Uterus (tissue), 4 donors: ENCODE measurements around the gene G0S2. TPM values are rescaled to one million over a fixed set of nuclear protein-coding genes. Genes with fewer than 3 reads are reported as not detected.

Experiments
- DNase-seq, 2 donors: peaks; one replicate each; pipeline ENCODE4 v3.0.0-alpha.2; 2019 to 2020
- H3K27ac ChIP-seq, 2 donors: fragments of 200-600 bp; sonication (generic); 1 replicate in 1 of 2; 2 replicates in 1 of 2; pipeline ENCODE4 v1.5.1; 2016 to 2018
- H3K27me3 ChIP-seq, 2 donors: fragments of 200-600 bp; sonication (generic); one replicate each; pipeline ENCODE4 v1.5.1; 2018 to 2019; ENCODE audit warnings: control low read depth in 1 of 2
- H3K36me3 ChIP-seq, 2 donors: fragments of 200-600 bp; sonication (generic); one replicate each; pipeline ENCODE4 v1.5.1; 2019; ENCODE audit warnings: control low read depth in 1 of 2
- H3K4me1 ChIP-seq, 2 donors: fragments of 200-600 bp; sonication (generic); one replicate each; pipeline ENCODE4 v1.5.1; 2018 to 2019; ENCODE audit warnings: control low read depth in 1 of 2
- H3K4me3 ChIP-seq, 2 donors: fragments of 200-600 bp; sonication (generic); 1 replicate in 1 of 2; 2 replicates in 1 of 2; pipeline ENCODE4 v1.5.1; 2018 to 2019; ENCODE audit warnings: mild to moderate bottlenecking in 1 of 2
- H3K9me3 ChIP-seq, 2 donors: fragments of 200-600 bp; sonication (generic); one replicate each; pipeline ENCODE4 v1.5.1; 2019; ENCODE audit warnings: control low read depth in 1 of 2
- CTCF ChIP-seq, 4 experiments: fragments of 200-600 bp in 2 of 4; fragments of 450-650 bp in 2 of 4; sonication (generic) in 2 of 4; IDR thresholded peaks; one replicate each; pipeline ENCODE4 v1.5.1; 2016 to 2019; ENCODE audit warnings: antibody characterized with exemption in 4 of 4, mild to moderate bottlenecking in 2 of 4, moderate library complexity in 1 of 4
- POLR2A ChIP-seq, 2 donors: fragments of 450-650 bp; IDR thresholded peaks; one replicate each; pipeline ENCODE4 v1.6.1; 2016; ENCODE audit warnings: antibody characterized with exemption in 2 of 2, mild to moderate bottlenecking in 1 of 2, moderate library complexity in 1 of 2
- intact Hi-C: fragments of 100-400 bp; cut with DNase I; formaldehyde crosslinking; loops from one replicate; pipeline ENCODE4 v1.15.1; 2023; ENCODE audit warnings: low total_unique reads
- total RNA-seq, 4 donors: library from RNA; depleted of rRNA in 3 of 4; stranded (reverse); fragments of >200 nt in 3 of 4; gene quantifications; one replicate each; pipeline versions ENCODE4 v1.1.0 to v1.2.4, GENCODE V29; 2014 to 2023
- donor health status: DM: yes; HTN: yes; CAD: no.

The G0S2 gene
- total RNA-seq, 4 donors from 2014 or later = 4.5 to 13.2 TPM; not detected in 2

GRCh38 chr1:209661071-209661470 lies 14.1 kb upstream of the G0S2 start:
- Histone ChIP-seq H3K27me3 (no peaks in the 10 kb centered on the region), H3K27ac (no peak overlapping the region), H3K4me1 (no peaks in the 10 kb centered on the region), H3K36me3 (no peaks in the 10 kb centered on the region), H3K4me3 (no peak overlapping the region), H3K9me3 (no peaks in the 10 kb centered on the region)
- no peak for TF ChIP-seq CTCF (IDR thresholded peaks at IDR 0.05)
- no peak for TF ChIP-seq POLR2A (IDR thresholded peaks at IDR 0.05)
- no peak for DNase-seq
- intact Hi-C loops = no loop called here

- H3K9me3 ChIP-seq = no peaks in the 10 kb centered on the region
- no peak for DNase-seq
- intact Hi-C loops = no loop called here
- H3K27ac ChIP-seq = no peak overlapping the region
- no peak for TF ChIP-seq POLR2A (IDR thresholded peaks at IDR 0.05)
- no peak for TF ChIP-seq CTCF (IDR thresholded peaks at IDR 0.05)
- no peak overlapping the region for H3K4me3 ChIP-seq
- no peaks in the 10 kb centered on the region for H3K36me3 ChIP-seq
- H3K27me3 ChIP-seq = no peaks in the 10 kb centered on the region
- no peaks in the 10 kb centered on the region for H3K4me1 ChIP-seq
These were observed 12.3 kb upstream of the G0S2 start for GRCh38 chr1:209662879-209663327.

GRCh38 chr1:209667103-209667502 lies 8.1 kb upstream of the G0S2 start:
- intact Hi-C loops = no loop called here
- Histone ChIP-seq H3K4me1 (no peaks in the 10 kb centered on the region), H3K9me3 (no peaks in the 10 kb centered on the region), H3K36me3 (no peaks in the 10 kb centered on the region), H3K4me3 (no peak overlapping the region), H3K27me3 (no peaks in the 10 kb centered on the region), H3K27ac (no peak overlapping the region)
- TF ChIP-seq POLR2A (IDR thresholded peaks at IDR 0.05) (no peak), CTCF (IDR thresholded peaks at IDR 0.05) (no peak)
- DNase-seq = no peak

GRCh38 chr1:209667708-209668107 lies 7.5 kb upstream of the G0S2 start:
- DNase-seq = no peak
- intact Hi-C loops = no loop called here
- Histone ChIP-seq H3K4me1 (no peaks in the 10 kb centered on the region), H3K27me3 (no peaks in the 10 kb centered on the region), H3K4me3 (no peak overlapping the region), H3K27ac (no peak overlapping the region), H3K36me3 (no peaks in the 10 kb centered on the region), H3K9me3 (no peaks in the 10 kb centered on the region)
- TF ChIP-seq CTCF (IDR thresholded peaks at IDR 0.05) (no peak), POLR2A (IDR thresholded peaks at IDR 0.05) (no peak)

- DNase-seq = no peak
- intact Hi-C loops = no loop called here
- TF ChIP-seq CTCF (IDR thresholded peaks at IDR 0.05) (no peak), POLR2A (IDR thresholded peaks at IDR 0.05) (no peak)
- Histone ChIP-seq H3K9me3 (no peaks in the 10 kb centered on the region), H3K4me1 (peaks cover 0 to 1% of the 10 kb centered on the region in 2 donors), H3K4me3 (no peak overlapping the region), H3K36me3 (no peaks in the 10 kb centered on the region), H3K27me3 (no peaks in the 10 kb centered on the region), H3K27ac (no peak overlapping the region)
These were observed 4.7 kb upstream of the G0S2 start for GRCh38 chr1:209670441-209671082.
